HG03354 (cell line): ENCODE data around the gene SOCS3.
A peak's percentile ranks its signal among the peaks of the same experiment; 100 is the strongest.

Experiments
- ATAC-seq: cut with Tn5 transposase; IDR thresholded peaks from one replicate; pipeline ENCODE4 v1.9.1; 2021; ENCODE audit warnings: mild to moderate bottlenecking; ENCODE audit not compliant: unreplicated experiment, poor library complexity, severe bottlenecking

SOCS3 gene

GRCh38 chr17:78369791-78370381 is 10.0 kb upstream of the SOCS3 start:
- ATAC-seq: no peak

GRCh38 chr17:78368854-78369495 is 9.1 kb upstream of the SOCS3 start:
- ATAC-seq: no peak

- ATAC-seq: no peak
These were observed 8.5 kb upstream of the SOCS3 start for GRCh38 chr17:78368348-78368747.

- ATAC-seq: no peak
These were observed 7.3 kb upstream of the SOCS3 start for GRCh38 chr17:78367193-78367592.

- no peak for ATAC-seq
These were observed 6.4 kb upstream of the SOCS3 start for GRCh38 chr17:78366109-78366848.

- no peak for ATAC-seq
These were observed 5.8 kb upstream of the SOCS3 start for GRCh38 chr17:78365561-78366108.

GRCh38 chr17:78364436-78365281 is 4.8 kb upstream of the SOCS3 start:
- ATAC-seq: no peak

- ATAC-seq: no peak
These were observed 2.8 kb upstream of the SOCS3 start for GRCh38 chr17:78362671-78363070.

GRCh38 chr17:78362232-78362631 is 2.4 kb upstream of the SOCS3 start:
- ATAC-seq: no peak

GRCh38 chr17:78361225-78361701 is 1.4 kb upstream of the SOCS3 start:
- ATAC-seq: no peak

- ATAC-seq: peak; percentile 25
These were observed 721 bp upstream of the SOCS3 start for GRCh38 chr17:78360371-78361224.

- no peak for ATAC-seq
These were observed 418 bp downstream of the SOCS3 start for GRCh38 chr17:78359321-78359996.

- no peak for ATAC-seq
These were observed 1.1 kb downstream of the SOCS3 start for GRCh38 chr17:78358538-78359320.

- no peak for ATAC-seq
These were observed 2.0 kb downstream of the SOCS3 start for GRCh38 chr17:78357672-78358537.

- ATAC-seq: no peak
These were observed 2.7 kb downstream of the SOCS3 start for GRCh38 chr17:78357177-78357586.

- peak; percentile 63 for ATAC-seq
These were observed 3.7 kb downstream of the SOCS3 start for GRCh38 chr17:78356101-78356713.
